ENCODE data around the gene SSH2. TPM values are rescaled to one million over a fixed set of nuclear protein-coding genes. Genes with fewer than 3 reads are reported as not detected.
A peak's percentile ranks its signal among the peaks of the same experiment; 100 is the strongest.

The SSH2 gene
- total RNA-seq, 1 donor from 2014 or later, result 37.6 TPM

DNA sequence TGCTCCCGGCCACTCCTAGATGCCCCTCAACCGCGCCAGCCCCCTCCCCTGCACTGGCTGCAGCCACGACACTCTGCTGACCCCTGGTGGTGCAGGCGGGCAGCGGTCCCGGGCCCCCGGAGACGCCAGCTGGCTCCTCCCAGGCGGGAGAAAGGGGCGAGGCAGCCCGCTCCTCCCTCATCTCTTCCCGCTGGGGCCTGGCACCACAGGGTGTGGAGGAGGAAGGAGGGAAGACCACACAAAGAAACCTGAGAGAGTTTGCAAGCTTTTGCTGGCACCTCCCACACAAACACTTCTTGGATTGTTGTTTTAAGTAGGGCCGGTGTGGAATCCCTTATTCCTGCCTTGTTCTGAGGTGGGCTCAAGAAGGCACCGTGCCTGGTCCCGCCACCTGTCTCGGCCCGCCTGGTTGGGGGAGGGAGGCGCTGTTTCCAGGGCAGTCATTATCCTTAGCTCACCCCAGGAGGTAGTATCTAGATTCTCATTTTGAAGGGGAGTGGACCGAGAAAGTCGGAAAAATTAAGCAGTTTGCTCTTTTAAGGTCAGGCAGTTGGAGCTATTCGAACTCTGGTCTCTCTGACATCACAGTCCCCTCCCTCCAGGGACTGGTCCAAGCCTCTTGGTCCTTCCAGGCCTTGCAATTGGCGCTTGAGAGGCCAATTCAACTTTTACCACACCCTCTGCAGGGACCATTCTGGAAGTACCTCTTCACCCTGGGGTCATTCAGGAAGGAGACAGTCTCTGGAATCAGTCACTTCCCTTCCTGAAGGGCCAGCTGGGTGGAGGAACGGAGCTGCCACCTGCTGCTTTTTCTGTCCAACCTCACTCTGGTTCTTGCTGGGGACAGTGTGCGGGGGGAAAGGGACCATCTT is 338.1 kb downstream of the SSH2 start:
- H3K9me3 ChIP-seq, result no peaks in the 10 kb centered on the region
- H3K36me3 ChIP-seq, result no peaks in the 10 kb centered on the region
- peaks cover 79% of the 10 kb centered on the region for H3K4me1 ChIP-seq
- no peak for DNase-seq (ENCODE audit: extremely low spot score in 2 of 2)
- H3K27ac ChIP-seq, result peak overlapping the region; percentile 93
- no peaks in the 10 kb centered on the region for H3K27me3 ChIP-seq
- intact Hi-C loops (cut with DNase I), result no loop called here
- TF ChIP-seq POLR2AphosphoS5 (IDR thresholded peaks at IDR 0.05; ENCODE audit: insufficient read depth in 1 of 2, low read depth in 1 of 2), result peak in 1 of 2 donors; percentile 69
- TF ChIP-seq POLR2A (IDR thresholded peaks at IDR 0.05), result no peak
- peak; percentile 85 to 94 (median 86) for TF ChIP-seq CTCF (IDR thresholded peaks at IDR 0.05)
- H3K4me3 ChIP-seq, result peak overlapping the region; percentile 66 to 94

- Histone ChIP-seq H3K9me3 (no peaks in the 10 kb centered on the region), H3K4me1 (peaks cover 77% of the 10 kb centered on the region), H3K4me3 (peak overlapping the region; percentile 32 to 94), H3K27ac (peak overlapping the region; percentile 93), H3K36me3 (no peaks in the 10 kb centered on the region), H3K27me3 (no peaks in the 10 kb centered on the region)
- DNase-seq (ENCODE audit: extremely low spot score in 2 of 2), result no peak
- TF ChIP-seq CTCF (IDR thresholded peaks at IDR 0.05) (no peak), POLR2AphosphoS5 (IDR thresholded peaks at IDR 0.05; ENCODE audit: insufficient read depth in 1 of 2, low read depth in 1 of 2) (no peak), POLR2A (IDR thresholded peaks at IDR 0.05) (peak in 1 of 2 donors; percentile 16)
- intact Hi-C loops (cut with DNase I), result no loop called here
Observed at GRCh38 chr17:29591146-29591736, 338.8 kb downstream of the SSH2 start.

DNA sequence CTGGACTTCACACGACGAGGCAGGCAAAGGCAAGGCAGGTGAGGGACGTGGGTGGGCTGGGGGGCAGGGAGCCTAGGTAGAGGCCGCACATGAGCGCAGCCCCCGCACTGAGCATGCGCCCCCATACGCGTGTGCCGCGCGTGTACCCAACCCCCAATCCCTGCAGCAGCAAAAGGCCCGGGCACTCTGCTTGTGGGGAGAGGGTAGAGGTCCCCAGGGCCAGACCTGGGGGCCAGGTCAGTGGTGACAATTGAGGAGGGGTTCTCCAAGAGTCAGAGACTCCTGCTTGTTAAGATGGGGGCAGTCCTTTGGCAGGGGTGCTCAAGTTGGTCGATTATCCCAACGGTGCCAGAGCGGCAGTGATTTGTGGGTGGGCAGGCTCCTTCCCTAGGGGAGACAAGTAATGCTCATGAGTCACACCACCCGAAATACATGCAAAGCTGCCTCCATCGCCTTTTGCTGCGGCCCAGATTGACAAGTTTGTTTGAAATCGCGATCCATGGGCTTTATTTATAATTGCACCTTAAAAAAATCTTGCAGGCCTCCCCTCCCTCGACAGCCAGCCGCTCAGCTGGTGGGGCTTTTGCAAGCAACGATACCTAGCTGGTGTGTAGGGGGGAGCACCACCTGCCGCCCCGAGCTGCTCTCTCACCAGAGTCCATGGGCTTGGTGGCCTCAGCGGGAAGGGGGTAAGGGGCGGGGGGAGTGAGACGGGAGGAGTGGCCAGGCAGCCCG is 339.4 kb downstream of the SSH2 start:
- Histone ChIP-seq H3K4me1 (peaks cover 72% of the 10 kb centered on the region), H3K27ac (peak overlapping the region; percentile 93), H3K36me3 (no peaks in the 10 kb centered on the region), H3K9me3 (no peaks in the 10 kb centered on the region), H3K4me3 (peak overlapping the region; percentile 54 to 94), H3K27me3 (no peaks in the 10 kb centered on the region)
- TF ChIP-seq POLR2A (IDR thresholded peaks at IDR 0.05), result no peak
- TF ChIP-seq CTCF (IDR thresholded peaks at IDR 0.05), result no peak
- DNase-seq (ENCODE audit: extremely low spot score in 2 of 2), result no peak
- intact Hi-C loops (cut with DNase I), result no loop called here

- H3K4me1 ChIP-seq, result peaks cover 70% of the 10 kb centered on the region
- no peak for DNase-seq (ENCODE audit: extremely low spot score in 2 of 2)
- no peaks in the 10 kb centered on the region for H3K9me3 ChIP-seq
- intact Hi-C loops (cut with DNase I), result loop anchor here (10.0 kb wide), 1 partner anchor 345 kb away; the partner anchor contains the start of gene SSH2
- TF ChIP-seq POLR2A (IDR thresholded peaks at IDR 0.05), result peak in 1 of 2 donors; percentile 79
- no peak for TF ChIP-seq POLR2AphosphoS5 (IDR thresholded peaks at IDR 0.05; ENCODE audit: insufficient read depth in 1 of 2, low read depth in 1 of 2)
- H3K27me3 ChIP-seq, result no peaks in the 10 kb centered on the region
- H3K27ac ChIP-seq, result peak within 1 kb of the TSS; percentile 93
- H3K4me3 ChIP-seq, result peak within 1 kb of the TSS; percentile 83 to 94
- no peaks in the 10 kb centered on the region for H3K36me3 ChIP-seq
Observed at GRCh38 chr17:29589524-29590410, 340.3 kb downstream of the SSH2 start, which contains the start of gene GIT1. GIT1 (minus strand) TSS chr17:29589648; CDS start chr17:29589378, 270 bp downstream.
